DND-41 (cell line): ENCODE measurements around the gene TTLL11.

Experiments used
- ATAC-seq: fragments of 200-7000 bp; cut with Tn5 transposase; 3 replicates; pipeline ENCODE4 v1.9.1; 2021; ENCODE audit warnings: low read depth; ENCODE audit not compliant: insufficient read depth
- DNase-seq: peaks from one replicate; pipeline ENCODE4 v3.0.0-alpha.2; 2020
- H2AFZ ChIP-seq: 2 replicates; pipeline ENCODE4 v1.6.0; 2012; ENCODE audit warnings: low read depth, low read length
- H3K27ac ChIP-seq: 2 replicates; pipeline ENCODE4 v1.5.1; 2012; ENCODE audit warnings: low read length, inconsistent platforms
- H3K27me3 ChIP-seq: fragments of 200-600 bp; sonication (generic); 2 replicates; pipeline ENCODE4 v1.6.0; 2012; ENCODE audit warnings: low read length, mild to moderate bottlenecking, inconsistent platforms; ENCODE audit not compliant: insufficient read depth, poor library complexity
- H3K36me3 ChIP-seq: 2 replicates; pipeline ENCODE4 v1.5.1; 2012; ENCODE audit warnings: low read length, inconsistent platforms; ENCODE audit not compliant: insufficient read depth
- H3K4me1 ChIP-seq: 2 replicates; pipeline ENCODE4 v1.5.1; 2012; ENCODE audit warnings: mild to moderate bottlenecking, low read length; ENCODE audit not compliant: insufficient read depth
- H3K4me2 ChIP-seq: 2 replicates; pipeline ENCODE4 v1.6.0; 2012; ENCODE audit warnings: mild to moderate bottlenecking, moderate library complexity, low read length, inconsistent platforms; ENCODE audit not compliant: insufficient read depth
- H3K4me3 ChIP-seq, 2 experiments: fragments of 200-600 bp in 1 of 2; shearing (Covaris generic) in 1 of 2; 2 replicates each; pipeline ENCODE4 v1.5.1; 2012 to 2016; ENCODE audit warnings: inconsistent platforms in 2 of 2, low read length in 2 of 2, mild to moderate bottlenecking in 2 of 2, low read depth in 1 of 2, moderate library complexity in 1 of 2
- H3K79me2 ChIP-seq: 2 replicates; pipeline ENCODE4 v1.6.0; 2012; ENCODE audit warnings: low read length, inconsistent platforms; ENCODE audit not compliant: insufficient read depth
- H3K9ac ChIP-seq: 2 replicates; pipeline ENCODE4 v1.6.0; 2012; ENCODE audit warnings: low read depth, mild to moderate bottlenecking, inconsistent platforms, low read length, moderate library complexity
- H3K9me3 ChIP-seq: 2 replicates; pipeline ENCODE4 v1.5.1; 2012; ENCODE audit warnings: low read length, moderate library complexity, mild to moderate bottlenecking, inconsistent platforms; ENCODE audit not compliant: insufficient read depth, severe bottlenecking
- H4K20me1 ChIP-seq: 2 replicates; pipeline ENCODE4 v1.6.0; 2012; ENCODE audit warnings: low read length; ENCODE audit not compliant: insufficient read depth
- EZH2 ChIP-seq: IDR thresholded peaks from 3 replicates; pipeline ENCODE4 v1.6.1; 2012; ENCODE audit warnings: borderline replicate concordance, low read depth, mild to moderate bottlenecking, moderate library complexity, low read length, inconsistent platforms; ENCODE audit not compliant: severe bottlenecking
- TF ChIP-seq, protein P1 (sequence below): IDR thresholded peaks from 2 replicates; pipeline ENCODE4 v1.5.1; 2012; ENCODE audit warnings: borderline replicate concordance, low read length, moderate library complexity, mild to moderate bottlenecking; ENCODE audit not compliant: poor library complexity, severe bottlenecking; ENCODE audit errors: extremely low read depth

TTLL11 gene

DNA sequence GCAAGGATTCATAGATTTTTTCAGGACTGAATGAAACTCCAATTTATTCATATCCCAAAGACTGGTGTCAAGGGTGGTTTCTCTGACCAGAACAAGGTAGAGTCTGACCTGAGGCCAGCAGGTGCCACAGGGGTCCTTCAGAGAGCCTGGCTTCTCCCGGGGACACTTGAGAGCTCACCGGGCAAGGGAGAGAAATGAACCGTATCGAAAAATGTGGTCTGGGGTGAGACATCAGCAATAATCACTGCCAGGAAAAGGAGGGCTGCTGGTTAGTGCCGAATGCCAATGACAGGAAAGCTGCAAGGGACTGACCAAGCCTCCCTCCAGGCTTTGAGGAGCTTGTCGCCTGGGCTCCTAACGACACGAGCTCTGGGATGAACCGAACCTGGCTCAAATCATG lies 142.7 kb downstream of the TTLL11 start:
- TF ChIP-seq, protein P1, sequence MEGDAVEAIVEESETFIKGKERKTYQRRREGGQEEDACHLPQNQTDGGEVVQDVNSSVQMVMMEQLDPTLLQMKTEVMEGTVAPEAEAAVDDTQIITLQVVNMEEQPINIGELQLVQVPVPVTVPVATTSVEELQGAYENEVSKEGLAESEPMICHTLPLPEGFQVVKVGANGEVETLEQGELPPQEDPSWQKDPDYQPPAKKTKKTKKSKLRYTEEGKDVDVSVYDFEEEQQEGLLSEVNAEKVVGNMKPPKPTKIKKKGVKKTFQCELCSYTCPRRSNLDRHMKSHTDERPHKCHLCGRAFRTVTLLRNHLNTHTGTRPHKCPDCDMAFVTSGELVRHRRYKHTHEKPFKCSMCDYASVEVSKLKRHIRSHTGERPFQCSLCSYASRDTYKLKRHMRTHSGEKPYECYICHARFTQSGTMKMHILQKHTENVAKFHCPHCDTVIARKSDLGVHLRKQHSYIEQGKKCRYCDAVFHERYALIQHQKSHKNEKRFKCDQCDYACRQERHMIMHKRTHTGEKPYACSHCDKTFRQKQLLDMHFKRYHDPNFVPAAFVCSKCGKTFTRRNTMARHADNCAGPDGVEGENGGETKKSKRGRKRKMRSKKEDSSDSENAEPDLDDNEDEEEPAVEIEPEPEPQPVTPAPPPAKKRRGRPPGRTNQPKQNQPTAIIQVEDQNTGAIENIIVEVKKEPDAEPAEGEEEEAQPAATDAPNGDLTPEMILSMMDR, result no peak
- no peak for TF ChIP-seq EZH2
- Histone ChIP-seq H3K27me3 (no peaks in the 10 kb centered on the region), H2AFZ (no peak overlapping the region), H3K9me3 (no peaks in the 10 kb centered on the region), H3K9ac (no peak overlapping the region), H3K4me1 (no peaks in the 10 kb centered on the region), H4K20me1 (no peaks in the 10 kb centered on the region), H3K4me2 (no peak overlapping the region), H3K79me2 (no peaks in the 10 kb centered on the region), H3K36me3 (no peaks in the 10 kb centered on the region), H3K4me3 (no peak overlapping the region), H3K27ac (no peak overlapping the region)
- no peak for DNase-seq
- ATAC-seq, result no peak

DNA sequence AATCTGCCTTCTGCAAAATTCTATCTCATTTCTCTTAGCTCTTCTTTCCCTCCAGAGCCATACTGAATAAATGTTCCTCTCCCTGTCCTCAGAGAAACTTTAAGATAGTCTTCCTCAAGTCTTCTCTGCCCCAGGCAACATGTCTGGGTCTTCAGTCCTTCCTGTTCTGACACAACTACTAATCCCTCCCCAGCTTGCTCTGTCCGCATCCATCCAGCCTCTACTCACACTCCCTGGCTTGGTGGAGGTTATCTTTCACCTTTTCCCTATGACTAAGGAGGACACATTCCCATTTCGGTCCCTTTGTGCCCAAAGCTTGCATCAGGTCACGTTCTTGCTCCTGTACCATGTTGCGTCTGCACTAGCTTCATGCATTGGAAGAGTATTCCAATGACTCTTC lies 143.3 kb downstream of the TTLL11 start:
- no peak for TF ChIP-seq EZH2
- TF ChIP-seq, protein P1, result no peak
- DNase-seq (no peak), ATAC-seq (no peak)
- Histone ChIP-seq H3K27me3 (no peaks in the 10 kb centered on the region), H3K4me2 (no peak overlapping the region), H3K36me3 (no peaks in the 10 kb centered on the region), H3K4me3 (no peak overlapping the region), H2AFZ (no peak overlapping the region), H3K9me3 (no peaks in the 10 kb centered on the region), H3K4me1 (no peaks in the 10 kb centered on the region), H3K27ac (no peak overlapping the region), H4K20me1 (no peaks in the 10 kb centered on the region), H3K79me2 (no peaks in the 10 kb centered on the region), H3K9ac (no peak overlapping the region)

DNA sequence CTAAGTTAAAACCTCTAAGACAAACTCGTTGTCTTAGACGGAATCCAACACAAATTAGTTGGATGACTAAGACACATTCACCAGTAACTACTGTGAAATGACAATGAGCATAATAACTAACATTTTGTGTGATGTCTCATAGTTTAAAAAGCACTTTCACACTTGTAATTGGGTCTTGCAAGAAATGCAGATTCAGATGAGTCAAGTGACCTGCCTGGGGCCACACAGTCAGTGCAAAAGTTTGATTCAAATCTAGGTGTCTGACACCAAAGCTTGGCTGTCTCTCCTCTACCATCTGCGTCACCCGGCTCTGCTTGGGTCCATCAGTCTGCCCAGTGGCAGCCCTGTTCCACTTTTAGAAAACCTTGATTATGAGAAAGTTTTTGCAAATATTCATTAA lies 143.7 kb downstream of the TTLL11 start:
- no peak overlapping the region for H3K4me2 ChIP-seq
- H3K9ac ChIP-seq, result no peak overlapping the region
- no peaks in the 10 kb centered on the region for H3K27me3 ChIP-seq
- H4K20me1 ChIP-seq, result no peaks in the 10 kb centered on the region
- DNase-seq (no peak), ATAC-seq (no peak)
- no peaks in the 10 kb centered on the region for H3K9me3 ChIP-seq
- H2AFZ ChIP-seq, result no peak overlapping the region
- H3K36me3 ChIP-seq, result no peaks in the 10 kb centered on the region
- no peaks in the 10 kb centered on the region for H3K4me1 ChIP-seq
- H3K79me2 ChIP-seq, result no peaks in the 10 kb centered on the region
- H3K4me3 ChIP-seq, result no peak overlapping the region
- no peak for TF ChIP-seq EZH2
- TF ChIP-seq, protein P1, result no peak
- H3K27ac ChIP-seq, result no peak overlapping the region

DNA sequence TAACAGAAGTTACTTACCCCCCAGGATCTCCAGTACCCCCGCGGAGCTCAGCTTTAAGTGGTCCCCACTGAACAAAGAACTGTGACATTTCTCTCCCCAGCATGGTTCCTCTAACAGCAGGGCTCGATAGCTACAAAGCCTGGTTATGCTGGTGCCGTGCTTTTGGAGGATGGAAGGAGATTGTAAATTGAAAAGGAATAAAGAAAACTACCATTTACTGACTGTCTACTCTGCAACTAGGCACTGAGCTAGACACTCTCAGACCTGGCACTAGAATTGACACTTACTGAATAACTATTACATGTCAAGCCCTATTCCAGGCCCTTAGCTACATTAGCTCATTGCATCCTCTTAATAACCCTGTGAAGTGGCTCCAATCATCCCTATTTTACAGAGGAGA lies 145.3 kb downstream of the TTLL11 start:
- H3K9ac ChIP-seq, result no peak overlapping the region
- H3K4me1 ChIP-seq, result no peaks in the 10 kb centered on the region
- no peak overlapping the region for H2AFZ ChIP-seq
- H3K27ac ChIP-seq, result no peak overlapping the region
- no peaks in the 10 kb centered on the region for H3K79me2 ChIP-seq
- ATAC-seq, result no peak
- DNase-seq, result no peak
- no peaks in the 10 kb centered on the region for H3K9me3 ChIP-seq
- no peak overlapping the region for H3K4me2 ChIP-seq
- TF ChIP-seq, protein P1, result no peak
- no peak for TF ChIP-seq EZH2
- no peak overlapping the region for H3K4me3 ChIP-seq
- H3K36me3 ChIP-seq, result no peaks in the 10 kb centered on the region
- no peaks in the 10 kb centered on the region for H3K27me3 ChIP-seq
- H4K20me1 ChIP-seq, result no peaks in the 10 kb centered on the region
